Measurements from ENCODE around the gene LCORL.

The LCORL gene

DNA sequence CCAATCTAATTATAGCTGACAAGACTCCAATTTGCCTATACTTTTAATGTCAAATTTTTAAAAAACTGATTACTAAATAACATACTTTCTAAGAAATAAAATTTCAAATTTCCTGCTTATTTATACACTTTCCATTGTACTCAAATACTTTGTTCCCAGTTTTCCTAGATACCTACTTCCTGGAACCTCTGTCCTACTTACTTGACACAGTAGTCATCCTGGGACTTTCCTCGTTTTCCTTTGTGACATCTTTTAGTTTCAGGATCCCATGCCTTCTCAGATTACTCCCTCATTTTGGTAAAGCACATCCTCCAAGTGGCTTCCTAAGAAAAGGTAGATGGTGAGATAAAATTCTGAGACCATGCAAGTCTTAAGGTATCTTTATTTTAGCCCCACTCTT is 226.8 kb downstream of the LCORL start:
- in situ Hi-C loops (cut with MboI; ENCODE audit: low sequenced_read_pairs) = no loop called here

All from HL-60/S4 treated with phorbol 12-myristate 13-acetate at 8.2 ng/mL for 4 days and 3 days (cell line).